A673 (cell line): ENCODE data around the gene CTDSP2. TPM values are rescaled to one million over a fixed set of nuclear protein-coding genes. Genes with fewer than 3 reads are reported as not detected.
A peak's percentile ranks its signal among the peaks of the same experiment; 100 is the strongest.

Experiments
- BruUV-seq: library from RNA; stranded (reverse); fragments of 400-500 nt; replicated peaks from 2 replicates; lab custom pipeline; 2021; lab: Mats Ljungman, UMichigan
- CTCF ChIA-PET: fragments of 300-600 bp; sonication (Branson Sonifier 250); formaldehyde crosslinking; loops from one replicate; lab custom pipeline; 2022; ENCODE audit warnings: antibody characterized with exemption; lab: Charles Lee
- POLR2A ChIA-PET: fragments of 300-600 bp; sonication (Branson Sonifier 250); formaldehyde crosslinking; loops from one replicate; lab custom pipeline; 2022; ENCODE audit warnings: antibody characterized with exemption; ENCODE audit not compliant: low non-redundant PET; lab: Charles Lee
- DNase-seq: peaks from one replicate; pipeline ENCODE4 v3.0.0-alpha.2; 2015; ENCODE audit warnings: low spot score
- H3K27ac ChIP-seq: fragments of 200-600 bp; sonication (generic); 2 replicates; pipeline ENCODE4 v1.5.1; 2016; ENCODE audit warnings: mixed run types, low read depth, mild to moderate bottlenecking, mixed read lengths, antibody characterized with exemption, low read length; ENCODE audit not compliant: poor library complexity, severe bottlenecking
- H3K27me3 ChIP-seq: fragments of 200-600 bp; sonication (generic); replicated peaks from 2 replicates; pipeline ENCODE4 v1.6.1; 2017; ENCODE audit warnings: mixed run types, low read depth, mild to moderate bottlenecking, mixed read lengths, antibody characterized with exemption, low read length; ENCODE audit not compliant: insufficient read depth, poor library complexity
- H3K36me3 ChIP-seq: fragments of 200-600 bp; sonication (generic); 2 replicates; pipeline ENCODE4 v1.6.1; 2016; ENCODE audit warnings: mixed run types, mild to moderate bottlenecking, mixed read lengths, antibody characterized with exemption, low read length; ENCODE audit not compliant: insufficient read depth, poor library complexity, severe bottlenecking
- H3K4me1 ChIP-seq: fragments of 200-600 bp; sonication (generic); 2 replicates; pipeline ENCODE4 v1.6.1; 2017; ENCODE audit warnings: mixed run types, mild to moderate bottlenecking, mixed read lengths, antibody characterized with exemption, low read length; ENCODE audit not compliant: insufficient read depth, poor library complexity, severe bottlenecking
- H3K4me3 ChIP-seq: fragments of 200-600 bp; sonication (generic); 2 replicates; pipeline ENCODE4 v1.5.1; 2016; ENCODE audit warnings: low read depth, mixed run types, mild to moderate bottlenecking, mixed read lengths, low read length; ENCODE audit not compliant: poor library complexity, severe bottlenecking
- H3K9me3 ChIP-seq: fragments of 200-600 bp; sonication (generic); 2 replicates; pipeline ENCODE4 v1.6.1; 2016; ENCODE audit warnings: mixed run types, low read depth, mild to moderate bottlenecking, mixed read lengths, antibody characterized with exemption, low read length; ENCODE audit not compliant: poor library complexity, severe bottlenecking
- CTCF ChIP-seq: fragments of 300-800, 200-600 bp; sonication (generic); conservative IDR thresholded peaks from 2 replicates; pipeline ENCODE4 v1.5.1; 2017; ENCODE audit warnings: low read depth, mild to moderate bottlenecking, antibody characterized with exemption, low read length, moderate library complexity, mixed read lengths
- EZH2 ChIP-seq: fragments of 200-600 bp; sonication (generic); IDR thresholded peaks from 2 replicates; pipeline ENCODE4 v1.6.1; 2017; ENCODE audit warnings: borderline replicate concordance, low read depth, mild to moderate bottlenecking, mixed read lengths, antibody characterized with exemption, low read length; ENCODE audit not compliant: poor library complexity, severe bottlenecking
- intact Hi-C: fragments of 100-400 bp; cut with micrococcal nuclease; formaldehyde crosslinking; loops from one replicate; pipeline ENCODE4 v1.10.0; 2022; ENCODE audit not compliant: unreplicated experiment
- total RNA-seq: library from RNA; stranded (reverse); gene quantifications from 2 replicates; pipeline ENCODE4 v1.2.3, GENCODE V29; 2021

The CTDSP2 gene
- total RNA-seq, 1 experiment from 2014 or later, result 115 TPM

GRCh38 chr12:57868851-57869268, 22.3 kb upstream of the CTDSP2 start:
- Histone ChIP-seq H3K4me1 (peaks cover 33% of the 10 kb centered on the region), H3K36me3 (no peaks in the 10 kb centered on the region), H3K4me3 (no peak overlapping the region), H3K9me3 (no peaks in the 10 kb centered on the region), H3K27ac (peak overlapping the region; percentile 43), H3K27me3 (no peaks in the 10 kb centered on the region)
- peak; percentile 80 for DNase-seq
- TF ChIP-seq EZH2, result no peak
- no peak for TF ChIP-seq CTCF
- BruUV-seq, result no TSS peak
- intact Hi-C loops, result no loop called here
- CTCF ChIA-PET, result no interaction called here
- POLR2A ChIA-PET, result no interaction called here

- H3K27me3 ChIP-seq, result no peaks in the 10 kb centered on the region
- no TSS peak for BruUV-seq
- POLR2A ChIA-PET, result no interaction called here
- H3K27ac ChIP-seq, result no peak overlapping the region
- CTCF ChIA-PET, result interaction anchor here (1.3 kb wide), 1 partner anchor 21 kb away, joined by 8 read pairs; the partner anchor contains the start of gene CTDSP2
- no peak for DNase-seq
- H3K9me3 ChIP-seq, result no peaks in the 10 kb centered on the region
- peaks cover 33% of the 10 kb centered on the region for H3K4me1 ChIP-seq
- no peaks in the 10 kb centered on the region for H3K36me3 ChIP-seq
- H3K4me3 ChIP-seq, result no peak overlapping the region
- intact Hi-C loops, result no loop called here
- no peak for TF ChIP-seq EZH2
- TF ChIP-seq CTCF, result no peak
These were observed 21.7 kb upstream of the CTDSP2 start for GRCh38 chr12:57868221-57868620.

- peaks cover 33% of the 10 kb centered on the region for H3K4me1 ChIP-seq
- ChIA-PET CTCF (no interaction called here), POLR2A (no interaction called here)
- no peaks in the 10 kb centered on the region for H3K36me3 ChIP-seq
- H3K27ac ChIP-seq, result no peak overlapping the region
- no peaks in the 10 kb centered on the region for H3K9me3 ChIP-seq
- no TSS peak for BruUV-seq
- intact Hi-C loops, result no loop called here
- no peak overlapping the region for H3K4me3 ChIP-seq
- H3K27me3 ChIP-seq, result no peaks in the 10 kb centered on the region
- no peak for DNase-seq
- TF ChIP-seq EZH2, result no peak
- TF ChIP-seq CTCF, result no peak
These were observed 19.9 kb upstream of the CTDSP2 start for GRCh38 chr12:57866308-57867019.
